Tibial artery (tissue), 4 donors: ENCODE measurements around the gene APOA4.

Source experiments
- DNase-seq, 2 donors: peaks; one replicate each; pipeline ENCODE4 v3.0.0-alpha.2; 2019
- H3K27ac ChIP-seq, 2 donors: fragments of 200-600 bp; sonication (generic) in 1 of 2; 1 replicate in 1 of 2; 2 replicates in 1 of 2; pipeline ENCODE4 v1.5.1; 2018 to 2019; ENCODE audit warnings: mild to moderate bottlenecking in 1 of 2
- H3K27me3 ChIP-seq, 2 donors: fragments of 200-600 bp; sonication (generic) in 1 of 2; one replicate each; pipeline versions ENCODE4 v1.5.1 to v1.6.0; 2016 to 2019
- H3K36me3 ChIP-seq, 3 donors: fragments of 200-600 bp; sonication (generic) in 2 of 3; one replicate each; pipeline ENCODE4 v1.5.1; 2016 to 2019; ENCODE audit warnings: mild to moderate bottlenecking in 2 of 3
- H3K4me1 ChIP-seq, 4 donors: fragments of 200-600 bp; sonication (generic) in 2 of 4; 1 replicate in 3 of 4; 2 replicates in 1 of 4; pipeline ENCODE4 v1.5.1; 2016 to 2019
- H3K4me3 ChIP-seq, 2 donors: fragments of 200-600 bp; sonication (generic) in 1 of 2; 1 replicate in 1 of 2; 2 replicates in 1 of 2; pipeline ENCODE4 v1.5.1; 2018 to 2019; ENCODE audit warnings: mild to moderate bottlenecking in 2 of 2
- H3K9me3 ChIP-seq, 3 donors: fragments of 200-600 bp; sonication (generic) in 1 of 3; one replicate each; pipeline ENCODE4 v1.5.1; 2016 to 2019
- intact Hi-C: fragments of 100-400 bp; cut with DNase I; formaldehyde crosslinking; loops from one replicate; pipeline ENCODE4 v1.15.0; 2023; ENCODE audit warnings: low total_unique reads
- TF ChIP-seq, protein P1 (sequence below), 2 experiments: fragments of 200-600 bp in 1 of 2; fragments of 450-650 bp in 1 of 2; IDR thresholded peaks; one replicate each; pipeline ENCODE4 v1.5.1; 2017 to 2019; ENCODE audit warnings: antibody characterized with exemption in 2 of 2, mild to moderate bottlenecking in 1 of 2, moderate library complexity in 1 of 2

Gene APOA4

DNA sequence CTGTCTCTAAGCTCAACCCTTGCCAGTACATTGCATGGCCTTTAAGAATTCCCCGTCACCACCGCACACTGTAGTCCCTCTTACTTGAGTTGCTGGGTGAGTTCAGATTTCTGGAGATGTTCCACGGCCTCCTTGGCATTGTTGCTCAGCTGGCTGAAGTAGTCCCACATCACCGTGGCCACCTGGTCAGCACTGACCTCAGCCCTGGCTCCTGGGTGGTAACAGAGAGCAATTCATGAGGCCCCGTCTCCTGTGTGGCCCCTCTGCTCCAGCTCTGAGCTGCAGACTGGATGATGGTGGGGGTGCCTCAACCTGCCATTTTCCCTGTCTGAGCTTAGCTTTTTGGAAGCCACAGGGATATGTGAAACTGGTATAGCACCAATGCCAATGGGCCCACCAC, 529 bp downstream of the APOA4 start:
- no peaks in the 10 kb centered on the region for H3K36me3 ChIP-seq
- intact Hi-C loops = no loop called here
- H3K27ac ChIP-seq = no peak overlapping the region
- H3K27me3 ChIP-seq = no peaks in the 10 kb centered on the region
- H3K4me1 ChIP-seq = no peaks in the 10 kb centered on the region
- TF ChIP-seq, protein P1, sequence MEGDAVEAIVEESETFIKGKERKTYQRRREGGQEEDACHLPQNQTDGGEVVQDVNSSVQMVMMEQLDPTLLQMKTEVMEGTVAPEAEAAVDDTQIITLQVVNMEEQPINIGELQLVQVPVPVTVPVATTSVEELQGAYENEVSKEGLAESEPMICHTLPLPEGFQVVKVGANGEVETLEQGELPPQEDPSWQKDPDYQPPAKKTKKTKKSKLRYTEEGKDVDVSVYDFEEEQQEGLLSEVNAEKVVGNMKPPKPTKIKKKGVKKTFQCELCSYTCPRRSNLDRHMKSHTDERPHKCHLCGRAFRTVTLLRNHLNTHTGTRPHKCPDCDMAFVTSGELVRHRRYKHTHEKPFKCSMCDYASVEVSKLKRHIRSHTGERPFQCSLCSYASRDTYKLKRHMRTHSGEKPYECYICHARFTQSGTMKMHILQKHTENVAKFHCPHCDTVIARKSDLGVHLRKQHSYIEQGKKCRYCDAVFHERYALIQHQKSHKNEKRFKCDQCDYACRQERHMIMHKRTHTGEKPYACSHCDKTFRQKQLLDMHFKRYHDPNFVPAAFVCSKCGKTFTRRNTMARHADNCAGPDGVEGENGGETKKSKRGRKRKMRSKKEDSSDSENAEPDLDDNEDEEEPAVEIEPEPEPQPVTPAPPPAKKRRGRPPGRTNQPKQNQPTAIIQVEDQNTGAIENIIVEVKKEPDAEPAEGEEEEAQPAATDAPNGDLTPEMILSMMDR (IDR thresholded peaks at IDR 0.05) = no peak
- H3K4me3 ChIP-seq = no peak overlapping the region
- DNase-seq = peak in 1 of 2 donors; percentile 9
- no peaks in the 10 kb centered on the region for H3K9me3 ChIP-seq

GRCh38 chr11:116821050-116821918, 1.8 kb downstream of the APOA4 start:
- DNase-seq = peak in 1 of 2 donors; percentile 3
- Histone ChIP-seq H3K4me1 (no peaks in the 10 kb centered on the region), H3K27ac (no peak overlapping the region), H3K4me3 (no peak overlapping the region), H3K9me3 (no peaks in the 10 kb centered on the region), H3K36me3 (no peaks in the 10 kb centered on the region), H3K27me3 (no peaks in the 10 kb centered on the region)
- TF ChIP-seq, protein P1 (IDR thresholded peaks at IDR 0.05) = no peak
- intact Hi-C loops = no loop called here

- Histone ChIP-seq H3K4me1 (peaks cover 0 to 3% (median 0%) of the 10 kb centered on the region in 4 donors), H3K27ac (no peak overlapping the region), H3K4me3 (no peak overlapping the region), H3K9me3 (no peaks in the 10 kb centered on the region), H3K27me3 (no peaks in the 10 kb centered on the region), H3K36me3 (no peaks in the 10 kb centered on the region)
- intact Hi-C loops = no loop called here
- TF ChIP-seq, protein P1 (IDR thresholded peaks at IDR 0.05) = no peak
- peak in 1 of 2 donors; percentile 16 for DNase-seq
Measured at GRCh38 chr11:116819049-116819448, 4.1 kb downstream of the APOA4 start.

- intact Hi-C loops = no loop called here
Measured at GRCh38 chr11:116814502-116814901, 8.6 kb downstream of the APOA4 start.

DNA sequence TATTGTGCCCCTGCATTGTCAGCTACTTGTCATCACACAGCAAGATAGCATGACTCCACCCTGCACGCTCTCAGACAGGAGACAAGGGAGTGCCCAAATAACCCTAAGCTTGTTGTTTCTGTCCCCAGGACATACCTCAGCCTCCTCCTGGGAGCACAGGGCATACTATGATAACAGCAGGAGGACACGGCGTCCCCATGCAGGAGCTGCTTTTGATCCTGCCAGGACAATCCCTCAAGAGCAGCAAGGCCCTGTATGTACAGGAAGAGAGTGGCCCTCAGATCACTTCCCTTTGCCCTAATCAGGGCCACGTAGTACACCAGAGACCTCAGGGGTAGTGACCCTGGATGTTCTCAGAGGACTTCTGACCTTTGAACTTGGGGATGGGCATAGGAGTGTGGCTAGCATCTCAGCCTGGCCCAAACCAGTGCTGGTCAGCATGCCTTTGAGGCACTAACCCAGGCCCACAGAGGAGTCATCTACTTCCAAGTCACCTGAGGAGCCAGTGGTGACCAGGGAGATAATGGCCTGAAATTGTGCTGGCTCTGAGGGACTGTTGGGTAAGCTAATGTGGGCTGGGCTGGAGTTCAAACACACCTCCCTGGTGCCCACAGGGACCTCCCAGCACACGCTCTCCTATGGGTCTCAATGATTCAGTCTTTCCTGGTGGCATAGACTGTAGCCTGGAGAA, 9.2 kb downstream of the APOA4 start:
- Histone ChIP-seq H3K36me3 (no peaks in the 10 kb centered on the region), H3K4me3 (no peak overlapping the region), H3K4me1 (peaks cover 0 to 3% (median 0%) of the 10 kb centered on the region in 4 donors), H3K27ac (no peak overlapping the region), H3K27me3 (no peaks in the 10 kb centered on the region), H3K9me3 (no peaks in the 10 kb centered on the region)
- TF ChIP-seq, protein P1 (IDR thresholded peaks at IDR 0.05) = no peak
- no peak for DNase-seq
- intact Hi-C loops = no loop called here

More at GRCh38 chr11:116814502-116814901, 8.6 kb downstream of the APOA4 start:
- Histone ChIP-seq H3K36me3 (no peaks in the 10 kb centered on the region), H3K9me3 (no peaks in the 10 kb centered on the region), H3K4me1 (peaks cover 0 to 3% (median 0%) of the 10 kb centered on the region in 4 donors), H3K27me3 (no peaks in the 10 kb centered on the region), H3K27ac (no peak overlapping the region), H3K4me3 (no peak overlapping the region)
- no peak for DNase-seq
- TF ChIP-seq, protein P1 (IDR thresholded peaks at IDR 0.05) = no peak
